ENCODE data around the gene SFXN5. TPM values are rescaled to one million over a fixed set of nuclear protein-coding genes. Genes with fewer than 3 reads are reported as not detected.
A peak's percentile ranks its signal among the peaks of the same experiment; 100 is the strongest.
"Not testable (repeated sequence)": the region's sequence is repeated elsewhere in the genome, so short reads cannot be mapped to it uniquely, and the experiment has no call there.

SFXN5 gene
- total RNA-seq, result 5.1 TPM

- peak; percentile 92 for DNase-seq
Observed at GRCh38 chr2:73071360-73072128, at the start of gene SFXN5. Gene SFXN5, minus strand, starts transcription at chr2:73071712. Its CDS starts 7 bp downstream, at chr2:73071705.

GRCh38 chr2:73119611-73120239 is 48.2 kb upstream of the SFXN5 start:
- not testable (repeated sequence) for DNase-seq

GRCh38 chr2:73117441-73117840 is 45.9 kb upstream of the SFXN5 start:
- DNase-seq, result no peak

- DNase-seq, result no peak
Observed at GRCh38 chr2:73116182-73116960, 44.9 kb upstream of the SFXN5 start.

GRCh38 chr2:73114273-73114867 is 42.9 kb upstream of the SFXN5 start:
- no peak for DNase-seq

GRCh38 chr2:73112913-73113854 is 41.7 kb upstream of the SFXN5 start, which contains the start of gene RAB11FIP5:
Gene RAB11FIP5, minus strand, starts transcription at chr2:73112948. Its CDS starts 171 bp downstream, at chr2:73112777.
- peak; percentile 34 for DNase-seq

GRCh38 chr2:73112026-73112912 is 40.8 kb upstream of the SFXN5 start:
- no peak for DNase-seq

GRCh38 chr2:73111073-73112025 is 39.8 kb upstream of the SFXN5 start:
- DNase-seq, result no peak

GRCh38 chr2:73110168-73111072 is 38.9 kb upstream of the SFXN5 start:
- no peak for DNase-seq

- DNase-seq, result no peak
Observed at GRCh38 chr2:73109431-73110167, 38.1 kb upstream of the SFXN5 start.

- no peak for DNase-seq
Observed at GRCh38 chr2:73107211-73107926, 35.9 kb upstream of the SFXN5 start.

- no peak for DNase-seq
Observed at GRCh38 chr2:73106791-73107190, 35.3 kb upstream of the SFXN5 start.

- no peak for DNase-seq
Observed at GRCh38 chr2:73105511-73105971, 34.0 kb upstream of the SFXN5 start.

GRCh38 chr2:73104933-73105332 is 33.4 kb upstream of the SFXN5 start:
- no peak for DNase-seq

- DNase-seq, result no peak
Observed at GRCh38 chr2:73103018-73103542, 31.6 kb upstream of the SFXN5 start.

- DNase-seq, result no peak
Observed at GRCh38 chr2:73101626-73102256, 30.2 kb upstream of the SFXN5 start.

Measured in skin of body (tissue), 2 donors.